ENCODE results near the gene CCNH. TPM values are rescaled to one million over a fixed set of nuclear protein-coding genes. Genes with fewer than 3 reads are reported as not detected.

CCNH gene
- total and polyA plus RNA-seq, 11 donors = 22.2 to 41.3 (median 27.9) TPM

DNA sequence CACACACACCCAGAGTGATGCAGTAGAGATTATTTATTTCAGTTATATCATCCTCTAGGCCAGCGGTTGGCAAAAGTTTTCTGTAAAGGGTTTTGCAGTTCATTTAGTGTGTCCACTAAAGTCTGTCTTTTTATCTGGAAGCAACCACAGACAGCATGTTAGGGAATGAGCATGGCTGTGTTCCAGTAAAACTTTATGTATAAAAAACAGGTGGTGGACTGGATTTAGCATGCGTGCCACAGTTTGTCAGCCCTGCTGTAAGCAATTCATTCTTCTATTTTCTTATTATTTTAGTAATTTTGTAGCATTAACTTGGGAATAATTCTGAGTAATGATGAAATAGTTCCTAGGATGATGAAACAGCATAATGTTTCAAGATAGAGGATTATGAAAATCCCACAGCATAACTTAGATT is 51.7 kb downstream of the CCNH start:
- intact Hi-C loops (cut with DNase I) = loop anchor here in 1 of 10 donors (5.0 kb wide), 1 partner anchor 79 kb away; no protein-coding TSS in a partner anchor
- H3K9me3 ChIP-seq = no peaks in the 10 kb centered on the region
- H3K36me3 ChIP-seq = peaks cover 0 to 91% (median 46%) of the 10 kb centered on the region in 9 donors
- no peak for TF ChIP-seq POLR2A (IDR thresholded peaks at IDR 0.05)
- TF ChIP-seq, protein P1, sequence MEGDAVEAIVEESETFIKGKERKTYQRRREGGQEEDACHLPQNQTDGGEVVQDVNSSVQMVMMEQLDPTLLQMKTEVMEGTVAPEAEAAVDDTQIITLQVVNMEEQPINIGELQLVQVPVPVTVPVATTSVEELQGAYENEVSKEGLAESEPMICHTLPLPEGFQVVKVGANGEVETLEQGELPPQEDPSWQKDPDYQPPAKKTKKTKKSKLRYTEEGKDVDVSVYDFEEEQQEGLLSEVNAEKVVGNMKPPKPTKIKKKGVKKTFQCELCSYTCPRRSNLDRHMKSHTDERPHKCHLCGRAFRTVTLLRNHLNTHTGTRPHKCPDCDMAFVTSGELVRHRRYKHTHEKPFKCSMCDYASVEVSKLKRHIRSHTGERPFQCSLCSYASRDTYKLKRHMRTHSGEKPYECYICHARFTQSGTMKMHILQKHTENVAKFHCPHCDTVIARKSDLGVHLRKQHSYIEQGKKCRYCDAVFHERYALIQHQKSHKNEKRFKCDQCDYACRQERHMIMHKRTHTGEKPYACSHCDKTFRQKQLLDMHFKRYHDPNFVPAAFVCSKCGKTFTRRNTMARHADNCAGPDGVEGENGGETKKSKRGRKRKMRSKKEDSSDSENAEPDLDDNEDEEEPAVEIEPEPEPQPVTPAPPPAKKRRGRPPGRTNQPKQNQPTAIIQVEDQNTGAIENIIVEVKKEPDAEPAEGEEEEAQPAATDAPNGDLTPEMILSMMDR (IDR thresholded peaks at IDR 0.05) = no peak
- H3K4me3 ChIP-seq = no peak overlapping the region
- no peaks in the 10 kb centered on the region for H3K27me3 ChIP-seq
- 81 to 85% (median 83%) methylated on average over 2 of the region's 2 CpGs for WGBS, 4 donors
- no peak overlapping the region for H3K27ac ChIP-seq
- ATAC-seq = peak in 1 of 4 donors; percentile 66
- H3K4me1 ChIP-seq = peaks cover 0 to 8% (median 0%) of the 10 kb centered on the region in 12 donors
- no peak for DNase-seq

DNA sequence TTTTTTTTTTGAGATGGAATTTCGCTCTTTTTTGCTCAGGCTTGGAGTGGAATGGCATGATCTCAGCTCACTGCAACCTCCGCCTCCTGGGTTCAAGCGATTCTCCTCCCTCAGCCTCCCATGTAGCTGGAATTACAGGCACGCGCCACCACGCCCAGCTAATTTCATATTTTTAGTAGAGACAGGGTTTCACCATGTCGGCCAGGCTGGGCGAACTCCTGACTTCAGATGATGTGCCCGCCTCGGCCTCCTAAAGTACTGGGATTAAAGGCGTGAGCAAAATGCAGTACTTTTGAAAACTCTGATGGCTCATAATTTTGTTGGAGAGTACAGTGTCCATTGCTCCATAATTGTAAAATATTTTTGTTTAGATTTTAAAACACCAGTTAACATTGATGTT is 52.6 kb downstream of the CCNH start:
- WGBS, 4 donors = 90 to 98% (median 97%) methylated on average over 11 of the region's 11 CpGs
- Histone ChIP-seq H3K27me3 (no peaks in the 10 kb centered on the region), H3K36me3 (peaks cover 0 to 91% (median 45%) of the 10 kb centered on the region in 9 donors), H3K4me1 (peaks cover 0 to 8% (median 0%) of the 10 kb centered on the region in 12 donors), H3K27ac (no peak overlapping the region), H3K4me3 (no peak overlapping the region), H3K9me3 (no peaks in the 10 kb centered on the region)
- no peak for DNase-seq
- no peak for TF ChIP-seq POLR2A (IDR thresholded peaks at IDR 0.05)
- TF ChIP-seq, protein P1 (IDR thresholded peaks at IDR 0.05) = no peak
- no peak for ATAC-seq
- intact Hi-C loops (cut with DNase I) = loop anchor here in 1 of 10 donors (5.0 kb wide), 1 partner anchor 78 kb away; no protein-coding TSS in a partner anchor

DNA sequence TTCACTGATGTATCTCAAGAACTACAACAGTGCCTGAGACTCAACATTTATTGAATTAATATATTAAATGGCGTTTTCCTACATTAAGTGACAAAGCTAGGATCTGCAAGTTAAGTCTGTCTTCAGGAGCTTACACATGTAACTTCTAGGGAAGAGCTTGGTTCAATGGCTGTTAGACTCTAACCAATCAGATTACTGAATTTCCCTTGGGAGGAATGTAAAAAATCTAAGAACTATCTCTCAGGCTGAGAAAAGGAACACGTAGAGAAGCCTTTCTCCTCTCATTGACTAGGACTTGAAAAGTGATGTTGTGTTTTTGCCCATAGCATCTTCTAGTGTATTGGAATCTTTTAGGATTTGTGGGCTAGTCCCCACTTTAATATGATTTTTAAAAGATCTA is 53.6 kb downstream of the CCNH start:
- Histone ChIP-seq H3K4me1 (peaks cover 0 to 8% (median 0%) of the 10 kb centered on the region in 12 donors), H3K4me3 (no peak overlapping the region), H3K36me3 (peaks cover 0 to 90% (median 44%) of the 10 kb centered on the region in 9 donors), H3K9me3 (no peaks in the 10 kb centered on the region), H3K27ac (no peak overlapping the region), H3K27me3 (no peaks in the 10 kb centered on the region)
- 85 to 98% (median 87%) methylated on average over 2 of the region's 2 CpGs for WGBS, 4 donors
- ATAC-seq (no peak), DNase-seq (no peak)
- no peak for TF ChIP-seq POLR2A (IDR thresholded peaks at IDR 0.05)
- TF ChIP-seq, protein P1 (IDR thresholded peaks at IDR 0.05) = no peak
- intact Hi-C loops (cut with DNase I) = no loop called here

DNA sequence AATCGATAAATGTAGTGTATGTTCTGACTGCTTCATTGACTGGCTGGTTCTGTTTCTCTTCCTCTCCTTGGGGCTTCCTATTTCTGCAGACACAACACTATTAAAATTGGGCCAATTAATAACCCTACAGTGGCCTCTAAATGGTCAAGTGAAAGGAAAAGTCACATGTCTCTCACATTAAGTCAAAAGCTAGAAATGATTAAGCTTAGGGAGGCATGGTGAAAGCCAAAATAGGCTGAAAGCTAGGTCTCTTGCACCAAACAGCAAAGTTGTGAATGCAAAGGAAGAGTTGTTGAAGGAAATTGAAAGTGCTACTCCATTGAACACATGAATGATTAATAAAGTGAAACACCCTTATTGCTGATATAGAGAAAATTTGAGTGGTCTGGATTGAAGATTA is 58.2 kb downstream of the CCNH start:
- no peaks in the 10 kb centered on the region for H3K27me3 ChIP-seq
- no peak overlapping the region for H3K27ac ChIP-seq
- no peak for ATAC-seq
- H3K9me3 ChIP-seq = no peaks in the 10 kb centered on the region
- intact Hi-C loops (cut with DNase I) = no loop called here
- peaks cover 0 to 84% (median 50%) of the 10 kb centered on the region in 9 donors for H3K36me3 ChIP-seq
- DNase-seq = no peak
- TF ChIP-seq, protein P1 (IDR thresholded peaks at IDR 0.05) = no peak
- TF ChIP-seq POLR2A (IDR thresholded peaks at IDR 0.05) = no peak
- H3K4me1 ChIP-seq = no peaks in the 10 kb centered on the region
- H3K4me3 ChIP-seq = no peak overlapping the region
- WGBS, 4 donors = 95 to 100% (median 99%) methylated on average over 1 of the region's 1 CpG
